GM19238 (cell line): Measurements from ENCODE around the gene ID1.
"Not testable (repeated sequence)": the region's sequence is repeated elsewhere in the genome, so short reads cannot be mapped to it uniquely, and the experiment has no call there.

Experiments
- DNase-seq: peaks from one replicate; pipeline ENCODE4 v3.0.0; 2011; ENCODE audit warnings: low spot score; ENCODE audit not compliant: insufficient read length

ID1 gene

GRCh38 chr20:31602431-31602778, 2.7 kb upstream of the ID1 start:
- DNase-seq = no peak

- no peak for DNase-seq
Measured at GRCh38 chr20:31602779-31603441, 2.2 kb upstream of the ID1 start.

GRCh38 chr20:31603822-31604566, 1.1 kb upstream of the ID1 start:
- peak; percentile 77 for DNase-seq

- DNase-seq = no peak
Measured at GRCh38 chr20:31604567-31605030, 490 bp upstream of the ID1 start.

- DNase-seq = no peak
Measured at GRCh38 chr20:31605902-31606803, 1.1 kb downstream of the ID1 start.

- no peak for DNase-seq
Measured at GRCh38 chr20:31606804-31607639, 1.9 kb downstream of the ID1 start.

GRCh38 chr20:31607640-31608250, 2.7 kb downstream of the ID1 start:
- no peak for DNase-seq

GRCh38 chr20:31608251-31608945, 3.3 kb downstream of the ID1 start:
- DNase-seq = no peak

- not testable (repeated sequence) for DNase-seq
Measured at GRCh38 chr20:31612271-31612640, 7.2 kb downstream of the ID1 start.

- DNase-seq = no peak
Measured at GRCh38 chr20:31615416-31615815, 10.3 kb downstream of the ID1 start.

GRCh38 chr20:31617432-31618104, 12.5 kb downstream of the ID1 start:
- DNase-seq = no peak

GRCh38 chr20:31620246-31620645, 15.2 kb downstream of the ID1 start:
- DNase-seq = no peak

- not testable (repeated sequence) for DNase-seq
Measured at GRCh38 chr20:31623123-31623505, 18.0 kb downstream of the ID1 start.

GRCh38 chr20:31626534-31626933, 21.4 kb downstream of the ID1 start:
- not testable (repeated sequence) for DNase-seq

GRCh38 chr20:31628057-31628456, 23.0 kb downstream of the ID1 start:
- not testable (repeated sequence) for DNase-seq

GRCh38 chr20:31630187-31630790, 25.2 kb downstream of the ID1 start:
- no peak for DNase-seq

- no peak for DNase-seq
Measured at GRCh38 chr20:31632548-31633338, 27.7 kb downstream of the ID1 start.

- no peak for DNase-seq
Measured at GRCh38 chr20:31633339-31633914, 28.3 kb downstream of the ID1 start.
